Keratinocyte (primary cell): ENCODE measurements around the gene NAA11. TPM values are rescaled to one million over a fixed set of nuclear protein-coding genes. Genes with fewer than 3 reads are reported as not detected.

Experiments
- DNase-seq: peaks from one replicate; pipeline ENCODE4 v3.0.0-alpha.2; 2011; ENCODE audit warnings: low read depth, missing footprints, low spot score
- FAIRE-seq: peaks from 2 replicates; lab custom pipeline; 2011; peaks lifted over from hg19 to GRCh38; lab: Jason Lieb, UNC
- H2AFZ ChIP-seq: 2 replicates; pipeline ENCODE4 v1.6.0; 2012; ENCODE audit warnings: low read length, control low read depth, inconsistent platforms; ENCODE audit not compliant: control insufficient read depth
- H3K27ac ChIP-seq: 2 replicates; pipeline ENCODE4 v1.5.1; 2011; ENCODE audit warnings: low read length; ENCODE audit not compliant: control insufficient read depth, insufficient read depth
- H3K27me3 ChIP-seq: 3 replicates; pipeline ENCODE4 v1.6.0; 2011; ENCODE audit warnings: low read length; ENCODE audit not compliant: control insufficient read depth, insufficient read depth; ENCODE audit errors: extremely low read depth
- H3K36me3 ChIP-seq, 2 experiments: 2 replicates in 1 of 2; 3 replicates in 1 of 2; pipeline ENCODE4 v1.5.1; 2011; ENCODE audit warnings: low read length in 2 of 2, mild to moderate bottlenecking in 1 of 2; ENCODE audit not compliant: control insufficient read depth in 2 of 2, insufficient read depth in 2 of 2; ENCODE audit errors: extremely low read depth in 1 of 2
- H3K4me1 ChIP-seq: 3 replicates; pipeline ENCODE4 v1.5.1; 2011; ENCODE audit warnings: low read length; ENCODE audit not compliant: control insufficient read depth, insufficient read depth; ENCODE audit errors: extremely low read depth
- H3K4me2 ChIP-seq: 3 replicates; pipeline ENCODE4 v1.6.0; 2011; ENCODE audit warnings: low read depth, low read length; ENCODE audit not compliant: control insufficient read depth, insufficient read depth; ENCODE audit errors: extremely low read depth
- H3K4me3 ChIP-seq, 3 experiments: fragments of 200-600 bp in 1 of 3; sonication (generic) in 1 of 3; 2 replicates in 2 of 3; 3 replicates in 1 of 3; pipeline ENCODE4 v1.5.1; 2011 to 2016; ENCODE audit warnings: low read length in 3 of 3, mild to moderate bottlenecking in 3 of 3, control low read depth in 2 of 3, inconsistent platforms in 1 of 3, low read depth in 1 of 3, mixed read lengths in 1 of 3, mixed run types in 1 of 3, moderate library complexity in 1 of 3; ENCODE audit not compliant: control insufficient read depth in 2 of 3, insufficient read depth in 2 of 3; ENCODE audit errors: extremely low read depth in 1 of 3
- H3K79me2 ChIP-seq: 2 replicates; pipeline ENCODE4 v1.6.0; 2012; ENCODE audit warnings: low read length; ENCODE audit not compliant: control insufficient read depth, insufficient read depth
- H3K9ac ChIP-seq: 3 replicates; pipeline ENCODE4 v1.6.0; 2011; ENCODE audit warnings: low read length; ENCODE audit not compliant: control insufficient read depth, insufficient read depth; ENCODE audit errors: extremely low read depth
- H3K9me1 ChIP-seq: 3 replicates; pipeline ENCODE4 v1.6.0; 2011; ENCODE audit warnings: low read length; ENCODE audit not compliant: control insufficient read depth, insufficient read depth; ENCODE audit errors: extremely low read depth
- H3K9me3 ChIP-seq: 2 replicates; pipeline ENCODE4 v1.5.1; 2012; ENCODE audit warnings: low read depth, low read length; ENCODE audit not compliant: control insufficient read depth
- H4K20me1 ChIP-seq: 3 replicates; pipeline ENCODE4 v1.6.0; 2011; ENCODE audit warnings: low read length; ENCODE audit not compliant: control insufficient read depth, insufficient read depth; ENCODE audit errors: extremely low read depth
- CTCF ChIP-seq, 3 experiments: IDR thresholded peaks in 1 of 3; conservative IDR thresholded peaks in 1 of 3; optimal IDR thresholded peaks in 1 of 3; 2 replicates in 2 of 3; 3 replicates in 1 of 3; pipeline versions ENCODE3 to v1.5.1; 2011; ENCODE audit warnings: low read length in 3 of 3, mild to moderate bottlenecking in 3 of 3, moderate library complexity in 2 of 3, control low read depth in 1 of 3, inconsistent platforms in 1 of 3; ENCODE audit not compliant: insufficient read depth in 2 of 3; ENCODE audit errors: extremely low read depth in 1 of 3
- EZH2 ChIP-seq: IDR thresholded peaks from one replicate; pipeline ENCODE4 v1.6.1; 2012; ENCODE audit warnings: inconsistent platforms, mild to moderate bottlenecking, low read length, moderate library complexity
- dilution Hi-C: fragments of 300-500 bp; cut with MboI; formaldehyde crosslinking; loops from one replicate; pipeline ENCODE4 v1.7.0; 2020; ENCODE audit warnings: low sequenced_read_pairs; ENCODE audit not compliant: extremely low pct_ligation_motif_present
- polyA plus RNA-seq, 5 experiments: library from polyadenylated mRNA; depleted of rRNA in 3 of 5; stranded (reverse) in 3 of 5; stranded (forward) in 1 of 5; unstranded in 1 of 5; fragments of >200 nt; gene quantifications; 1 replicate in 1 of 5; 2 replicates in 3 of 5; 3 replicates in 1 of 5; pipeline versions ENCODE4 v1.2.1 to v1.2.3, GENCODE V29; 2011 to 2012; ENCODE audit warnings: missing spikeins in 2 of 5, low read depth in 1 of 5, low replicate concordance in 1 of 5

The NAA11 gene
- polyA plus RNA-seq, 1 donor (not counting 4 experiments of a cell fraction or from before 2014, with no cell fraction given) = not detected

DNA sequence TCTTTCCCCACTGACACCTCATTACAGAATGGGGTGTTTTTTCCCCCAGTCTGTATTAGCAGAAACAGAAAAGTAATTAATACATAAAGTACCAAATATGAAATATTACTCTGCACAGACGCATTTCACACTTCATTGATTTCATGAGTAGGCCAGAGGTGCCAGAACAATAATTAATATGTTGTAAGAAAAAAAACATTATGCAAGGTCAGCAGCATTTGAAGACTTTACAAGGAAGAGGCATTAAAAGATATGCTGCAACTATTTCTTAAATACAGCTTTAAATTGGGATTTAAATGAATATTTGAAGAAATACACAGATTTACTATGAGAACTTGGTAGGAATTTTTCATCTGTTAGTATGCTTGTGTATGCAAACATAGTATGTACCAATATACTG is 37.7 kb downstream of the NAA11 start:
- no peaks in the 10 kb centered on the region for H3K36me3 ChIP-seq
- dilution Hi-C loops = no loop called here
- H3K4me3 ChIP-seq = no peak overlapping the region
- H3K4me2 ChIP-seq = no peak overlapping the region
- H3K27me3 ChIP-seq = no peaks in the 10 kb centered on the region
- no peak for DNase-seq
- H3K9me1 ChIP-seq = no peaks in the 10 kb centered on the region
- TF ChIP-seq EZH2 (no peak), CTCF (optimal IDR thresholded peaks at IDR 0.05 in 1 of 3, IDR thresholded peaks at IDR 0.05 in 1 of 3, conservative IDR thresholded peaks at IDR 0.05 in 1 of 3; ENCODE audit: extremely low read depth in 1 of 3, insufficient read depth in 2 of 3, low read length in 3 of 3) (no peak)
- H4K20me1 ChIP-seq = no peaks in the 10 kb centered on the region
- no peak overlapping the region for H2AFZ ChIP-seq
- no peak overlapping the region for H3K9ac ChIP-seq
- no peaks in the 10 kb centered on the region for H3K79me2 ChIP-seq
- H3K9me3 ChIP-seq = no peaks in the 10 kb centered on the region
- no peak for FAIRE-seq
- no peaks in the 10 kb centered on the region for H3K4me1 ChIP-seq
- no peak overlapping the region for H3K27ac ChIP-seq

DNA sequence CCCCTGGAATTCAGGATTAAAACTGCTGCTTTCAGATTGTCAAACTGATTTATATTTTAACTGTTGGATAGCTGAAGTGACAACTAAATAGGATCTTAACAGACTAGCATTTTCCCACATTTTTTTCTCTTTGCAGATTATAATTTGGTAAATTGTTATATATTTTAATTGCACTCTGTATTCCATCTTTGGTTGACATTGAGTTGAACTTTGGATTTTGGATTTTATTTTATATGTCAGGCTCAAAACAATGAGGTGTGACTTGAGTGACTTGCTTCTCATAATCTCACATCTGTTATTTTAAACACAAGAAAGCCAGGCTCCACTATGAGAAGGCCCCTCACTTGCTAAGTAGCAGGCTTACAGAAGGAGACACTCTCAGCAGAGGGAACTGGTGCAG is 38.1 kb downstream of the NAA11 start:
- Histone ChIP-seq H3K27me3 (no peaks in the 10 kb centered on the region), H4K20me1 (no peaks in the 10 kb centered on the region), H3K4me2 (no peak overlapping the region), H3K79me2 (no peaks in the 10 kb centered on the region), H3K4me1 (no peaks in the 10 kb centered on the region), H3K36me3 (no peaks in the 10 kb centered on the region), H3K27ac (no peak overlapping the region), H3K9me1 (no peaks in the 10 kb centered on the region), H3K4me3 (no peak overlapping the region), H3K9ac (no peak overlapping the region), H3K9me3 (no peaks in the 10 kb centered on the region), H2AFZ (no peak overlapping the region)
- DNase-seq (no peak), FAIRE-seq (no peak)
- TF ChIP-seq CTCF (optimal IDR thresholded peaks at IDR 0.05 in 1 of 3, IDR thresholded peaks at IDR 0.05 in 1 of 3, conservative IDR thresholded peaks at IDR 0.05 in 1 of 3; ENCODE audit: extremely low read depth in 1 of 3, insufficient read depth in 2 of 3, low read length in 3 of 3) (no peak), EZH2 (no peak)
- dilution Hi-C loops = no loop called here
